GM10266 (cell line): ENCODE results near the gene RFXANK.

Experiments
- DNase-seq: peaks from one replicate; pipeline ENCODE4 v3.0.0; 2012; ENCODE audit errors: extremely low spot score
- CTCF ChIP-seq: IDR thresholded peaks from 2 replicates; pipeline ENCODE4 v1.5.1; 2012; ENCODE audit warnings: mild to moderate bottlenecking, low read depth; ENCODE audit not compliant: control insufficient read depth, insufficient read depth; ENCODE audit errors: missing control alignments

RFXANK gene

GRCh38 chr19:19226204-19226603, 34.1 kb downstream of the RFXANK start:
- DNase-seq, result no peak
- TF ChIP-seq CTCF, result no peak

GRCh38 chr19:19226663-19227062, 34.6 kb downstream of the RFXANK start:
- DNase-seq, result no peak
- TF ChIP-seq CTCF, result no peak

GRCh38 chr19:19227217-19227616, 35.2 kb downstream of the RFXANK start:
- no peak for TF ChIP-seq CTCF
- DNase-seq, result no peak

- no peak for DNase-seq
- no peak for TF ChIP-seq CTCF
Observed at GRCh38 chr19:19229701-19230100, 37.6 kb downstream of the RFXANK start.

GRCh38 chr19:19230999-19231398, 38.9 kb downstream of the RFXANK start:
- no peak for TF ChIP-seq CTCF
- DNase-seq, result no peak

- DNase-seq, result no peak
- TF ChIP-seq CTCF, result no peak
Observed at GRCh38 chr19:19232261-19232721, 40.2 kb downstream of the RFXANK start.

GRCh38 chr19:19234220-19234816, 42.3 kb downstream of the RFXANK start:
- no peak for DNase-seq
- no peak for TF ChIP-seq CTCF
